Measurements from ENCODE around the gene ADAMTSL5. TPM values are rescaled to one million over a fixed set of nuclear protein-coding genes. Genes with fewer than 3 reads are reported as not detected.

The ADAMTSL5 gene
- total and polyA plus RNA-seq, 2 of the 8 experiments (the other 6 are each of a cell fraction or from before 2014, with no cell fraction given), result 0.82 to 0.99 TPM

DNA sequence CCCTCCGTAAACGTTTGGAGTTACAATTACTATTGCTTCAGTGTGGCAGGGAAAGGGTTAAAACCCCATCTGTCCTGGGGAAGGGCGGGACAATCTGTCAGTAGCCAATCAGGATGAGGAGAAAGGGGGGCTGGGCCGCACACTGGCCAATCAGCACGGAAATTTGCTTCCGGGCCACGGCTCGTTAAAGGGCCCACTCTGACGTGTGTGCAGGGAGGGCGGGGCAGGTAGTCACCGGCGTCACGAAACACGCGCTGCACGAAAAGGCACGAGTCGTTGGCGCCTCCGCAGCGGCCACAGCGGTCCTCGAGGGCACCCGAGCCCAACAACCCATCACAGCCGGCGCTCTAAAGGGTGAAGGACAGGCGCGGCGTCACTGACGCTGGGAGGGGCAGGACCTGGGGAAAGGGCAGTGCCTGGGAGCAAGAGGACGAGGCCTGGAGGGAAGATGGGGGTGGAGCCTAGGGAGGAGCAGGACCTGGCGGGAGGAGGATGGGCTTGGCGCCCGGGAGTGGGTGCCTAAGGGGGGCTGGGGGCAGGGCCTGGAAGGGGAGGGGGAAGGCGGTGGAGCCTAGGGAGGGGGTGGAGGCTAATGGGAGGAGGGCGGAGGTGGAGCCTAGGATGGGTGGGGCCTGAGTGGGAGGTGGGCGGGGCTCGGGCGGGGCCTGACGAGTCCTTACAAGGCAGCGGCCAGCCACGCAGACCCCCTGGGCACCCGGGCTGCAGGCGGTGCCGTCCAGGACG lies 4.9 kb downstream of the ADAMTSL5 start:
- Histone ChIP-seq H2AK5ac (ENCODE audit: low read depth, low read length) (no peak overlapping the region; the same call in 1 of the 2 replicates), H2BK15ac (ENCODE audit: low read length) (peak overlapping the region; percentile 95; the same call in 1 of the 2 replicates), H2BK20ac (ENCODE audit: low read length) (no peak overlapping the region), H2BK120ac (replicated peaks; ENCODE audit: low read depth, low read length) (no peak overlapping the region), H2BK12ac (ENCODE audit: low read depth, low read length) (0 out of 2 replicates have a peak overlapping the region, but pooled peaks have one; percentile 55), H3K27me3 (replicated peaks in 1 of 4; ENCODE audit: control insufficient read depth in 3 of 4, extremely low read depth in 1 of 4, insufficient read depth in 3 of 4, low read length in 3 of 4) (peaks cover 0 to 21% (median 17%) of the 10 kb centered on the region in 4 experiments; a peak in 6 of 7 replicates), H3K23ac (ENCODE audit: insufficient read length) (no peak overlapping the region), H4K91ac (replicated peaks; ENCODE audit: insufficient read length, low read length) (peak overlapping the region; percentile 94), H2BK5ac (ENCODE audit: low read depth, low read length) (peak overlapping the region; percentile 99), H3K36me3 (ENCODE audit: control insufficient read depth in 2 of 4, insufficient read depth in 4 of 4, low read length in 3 of 4) (no peaks in the 10 kb centered on the region), H4K20me1 (replicated peaks in 1 of 2; ENCODE audit: control insufficient read depth in 1 of 2, insufficient read depth in 2 of 2, low read length in 2 of 2) (peaks cover 0 to 4% of the 10 kb centered on the region in 2 experiments), H3K79me1 (ENCODE audit: low read depth, low read length) (no peaks in the 10 kb centered on the region), H3K18ac (ENCODE audit: extremely low read depth, low read length) (peak overlapping the region; percentile 100), H3K9me3 (ENCODE audit: insufficient read depth in 2 of 2, low read depth in 1 of 2, low read length in 1 of 2) (no peaks in the 10 kb centered on the region), H3K27ac (ENCODE audit: low read depth, low read length) (peak overlapping the region; percentile 72; the same call in 1 of the 2 replicates), H3K14ac (ENCODE audit: insufficient read length) (no peak overlapping the region), H3K4ac (replicated peaks; ENCODE audit: insufficient read length, low read depth, low read length) (peak overlapping the region; percentile 57), H3K9ac (replicated peaks in 1 of 4; ENCODE audit: extremely low read depth in 1 of 4, low read depth in 3 of 4, low read length in 3 of 4) (peak overlapping the region in 3 of 4 experiments; percentile 2 to 35 (median 25); a peak in 3 of 7 replicates), H3K4me2 (ENCODE audit: insufficient read depth in 1 of 2, low read depth in 2 of 2, low read length in 2 of 2) (peak overlapping the region; percentile 54 to 77), H4K8ac (ENCODE audit: extremely low read depth, insufficient read depth, low read length) (peak overlapping the region; percentile 91; the same call in 1 of the 2 replicates), H4K5ac (ENCODE audit: insufficient read length, low read depth, low read length) (peak overlapping the region; percentile 90), H3K23me2 (ENCODE audit: low read depth, low read length) (peaks cover 10% of the 10 kb centered on the region; the same call in 1 of the 2 replicates), H3K56ac (replicated peaks; ENCODE audit: insufficient read length, low read depth, low read length) (peak overlapping the region; percentile 79), H3K4me3 (ENCODE audit: extremely low read depth in 1 of 4, insufficient read depth in 2 of 4, low read depth in 3 of 4, low read length in 4 of 4) (peak overlapping the region; percentile 56 to 69 (median 64)), H3K79me2 (ENCODE audit: control insufficient read depth in 1 of 2, insufficient read depth in 2 of 2, low read length in 2 of 2) (no peaks in the 10 kb centered on the region), H2AFZ (ENCODE audit: low read length) (peak overlapping the region; percentile 61; the same call in 1 of the 2 replicates), H3K4me1 (replicated peaks in 1 of 4; ENCODE audit: control insufficient read depth in 3 of 4, insufficient read depth in 4 of 4, low read length in 3 of 4) (peaks cover 0 to 11% (median 7%) of the 10 kb centered on the region in 4 experiments; a peak in 5 of 7 replicates)
- FAIRE-seq (peak; percentile 95), DNase-seq (ENCODE audit: low read depth in 1 of 2, low spot score in 2 of 2) (peak; percentile 91 to 94)
- 2% methylated on average over 37 of the region's 46 CpGs; no CpG with 5 or more reads in 1 of the 2 experiments for WGBS, 2 experiments (ENCODE audit: extremely low coverage in 1 of 2, insufficient coverage in 1 of 2, insufficient read length in 1 of 2, insufficient replicate concordance in 2 of 2, low coverage in 1 of 2, low lambda C conversion rate in 2 of 2, missing lambda C conversion rate in 1 of 2)
- POLR2A ChIA-PET (ENCODE audit: partially characterized antibody), result interaction anchor here (0.9 to 1.5 kb wide), 2 partner anchors 54 to 70 kb away, joined by 3 read pairs; no protein-coding TSS in a partner anchor
- CTCF ChIA-PET (ENCODE audit: partially characterized antibody), result no interaction called here
- TF ChIP-seq RXRA (IDR thresholded peaks at IDR 0.05; ENCODE audit: insufficient read depth, low read depth, low read length) (no peak), SIN3A (conservative IDR thresholded peaks at IDR 0.05 in 1 of 2, IDR thresholded peaks at IDR 0.05 in 1 of 2; ENCODE audit: low read depth in 1 of 2, low read length in 2 of 2) (peak in 1 of 2 experiments; percentile 72; a peak in 2 of 4 replicates), KDM4A (IDR thresholded peaks at IDR 0.05; ENCODE audit: low read depth, low read length, severe bottlenecking) (peak; percentile 61), HDAC6 (IDR thresholded peaks at IDR 0.05; ENCODE audit: low read depth, low read length) (no peak), CEBPB (IDR thresholded peaks at IDR 0.05; ENCODE audit: low read depth, low read length) (0 out of 2 replicates have a peak, but pooled peaks have one; percentile 34), CREB1 (IDR thresholded peaks at IDR 0.05) (peak; percentile 91), RNF2 (IDR thresholded peaks at IDR 0.05; ENCODE audit: borderline replicate concordance, low read depth, low read length, missing control alignments, poor library complexity, severe bottlenecking) (no peak), CHD1 (IDR thresholded peaks at IDR 0.05; ENCODE audit: low read depth, low read length) (no peak), CHD2 (IDR thresholded peaks at IDR 0.05; ENCODE audit: low read length) (peak; percentile 85), SP2 (IDR thresholded peaks at IDR 0.05; ENCODE audit: low read length) (peak; percentile 80), EZH2 (IDR thresholded peaks at IDR 0.05; ENCODE audit: low read depth, low read length, severe bottlenecking) (no peak)
